Fibroblast of lung (primary cell): Measurements from ENCODE around the gene PANX2. TPM values are rescaled to one million over a fixed set of nuclear protein-coding genes. Genes with fewer than 3 reads are reported as not detected.

Source experiments
- DNase-seq, 2 donors: peaks; one replicate each; pipeline versions ENCODE4 v3.0.0 to v3.0.0-alpha.2; 2010; ENCODE audit warnings: low read depth in 2 of 2
- H2AFZ ChIP-seq: 2 replicates; pipeline ENCODE4 v1.5.1; 2012; ENCODE audit warnings: low read length, control low read depth, inconsistent platforms
- H3K27ac ChIP-seq: 2 replicates; pipeline ENCODE4 v1.5.1; 2011; ENCODE audit warnings: low read length, control low read depth; ENCODE audit not compliant: insufficient read depth
- H3K27me3 ChIP-seq: 2 replicates; pipeline ENCODE4 v1.5.1; 2011; ENCODE audit warnings: mild to moderate bottlenecking, low read length; ENCODE audit not compliant: control insufficient read depth, insufficient read depth
- H3K36me3 ChIP-seq: 2 replicates; pipeline ENCODE4 v1.5.1; 2011; ENCODE audit warnings: low read length; ENCODE audit not compliant: control insufficient read depth, insufficient read depth
- H3K4me1 ChIP-seq: 2 replicates; pipeline ENCODE4 v1.5.1; 2011; ENCODE audit warnings: low read length; ENCODE audit not compliant: control insufficient read depth, insufficient read depth; ENCODE audit errors: extremely low read depth
- H3K4me2 ChIP-seq: 2 replicates; pipeline ENCODE4 v1.5.1; 2011; ENCODE audit warnings: low read length, control low read depth; ENCODE audit not compliant: insufficient read depth; ENCODE audit errors: extremely low read depth
- H3K4me3 ChIP-seq, 4 experiments: fragments of 200-600 bp in 1 of 4; sonication (generic) in 1 of 4; replicated peaks in 1 of 4; 2 replicates each; pipeline ENCODE4 v1.5.1; 2011 to 2016; ENCODE audit warnings: low read length in 4 of 4, low read depth in 3 of 4, mild to moderate bottlenecking in 3 of 4, control low read depth in 2 of 4, inconsistent platforms in 1 of 4, mixed read lengths in 1 of 4; ENCODE audit not compliant: insufficient read depth in 1 of 4; ENCODE audit errors: control extremely low read depth in 1 of 4
- H3K79me2 ChIP-seq: 2 replicates; pipeline ENCODE4 v1.5.1; 2012; ENCODE audit warnings: mild to moderate bottlenecking, low read length, inconsistent platforms; ENCODE audit not compliant: control insufficient read depth, insufficient read depth
- H3K9ac ChIP-seq: 2 replicates; pipeline ENCODE4 v1.5.1; 2011; ENCODE audit warnings: mild to moderate bottlenecking, low read length, control low read depth; ENCODE audit not compliant: insufficient read depth
- H3K9me3 ChIP-seq: 2 replicates; pipeline ENCODE4 v1.5.1; 2012; ENCODE audit warnings: low read depth, low read length; ENCODE audit not compliant: control insufficient read depth, insufficient read depth
- H4K20me1 ChIP-seq: 2 replicates; pipeline ENCODE4 v1.5.1; 2011; ENCODE audit warnings: low read length; ENCODE audit not compliant: control insufficient read depth, insufficient read depth; ENCODE audit errors: extremely low read depth
- CTCF ChIP-seq, 2 donors: IDR thresholded peaks in 1 of 2; conservative IDR thresholded peaks in 1 of 2; 1 replicate in 1 of 2; 2 replicates in 1 of 2; pipeline ENCODE4 v1.5.1; 2011 to 2012; ENCODE audit warnings: low read length in 2 of 2, control low read depth in 1 of 2, inconsistent platforms in 1 of 2, low read depth in 1 of 2, mild to moderate bottlenecking in 1 of 2
- EZH2 ChIP-seq: IDR thresholded peaks from 2 replicates; pipeline ENCODE4 v1.5.1; 2012; ENCODE audit warnings: low read length, control low read depth, mild to moderate bottlenecking; ENCODE audit errors: missing control alignments
- polyA plus RNA-seq, 2 donors: library from polyadenylated mRNA; depleted of rRNA in 1 of 2; stranded (reverse) in 1 of 2; unstranded in 1 of 2; fragments of >200 nt; gene quantifications; 2 replicates each; pipeline ENCODE4 v1.2.1, GENCODE V29; 2011 to 2012; ENCODE audit warnings: missing spikeins in 1 of 2
- total RNA-seq: library from RNA; depleted of rRNA; stranded (reverse); fragments of >200 nt; gene quantifications from 2 replicates; pipeline ENCODE4 v1.2.1, GENCODE V29; 2014

Gene PANX2
- total and polyA plus RNA-seq, 2 donors (not counting 1 experiment from before 2014, with no cell fraction given), result 0.17 to 0.45 TPM

GRCh38 chr22:50210378-50211139, 40.0 kb downstream of the PANX2 start:
- H3K9ac ChIP-seq, result no peak overlapping the region
- H2AFZ ChIP-seq, result no peak overlapping the region
- peaks cover 4% of the 10 kb centered on the region for H4K20me1 ChIP-seq
- H3K9me3 ChIP-seq, result no peaks in the 10 kb centered on the region
- H3K36me3 ChIP-seq, result peaks cover 39% of the 10 kb centered on the region
- no peaks in the 10 kb centered on the region for H3K27me3 ChIP-seq
- no peak overlapping the region for H3K4me2 ChIP-seq
- no peak overlapping the region for H3K4me3 ChIP-seq
- H3K4me1 ChIP-seq, result no peaks in the 10 kb centered on the region
- no peak for DNase-seq
- TF ChIP-seq EZH2, result no peak
- no peak for TF ChIP-seq CTCF (conservative IDR thresholded peaks at IDR 0.05 in 1 of 2, IDR thresholded peaks at IDR 0.05 in 1 of 2; ENCODE audit: low read depth in 1 of 2, low read length in 2 of 2)
- no peak overlapping the region for H3K27ac ChIP-seq
- peaks cover 22% of the 10 kb centered on the region for H3K79me2 ChIP-seq

DNA sequence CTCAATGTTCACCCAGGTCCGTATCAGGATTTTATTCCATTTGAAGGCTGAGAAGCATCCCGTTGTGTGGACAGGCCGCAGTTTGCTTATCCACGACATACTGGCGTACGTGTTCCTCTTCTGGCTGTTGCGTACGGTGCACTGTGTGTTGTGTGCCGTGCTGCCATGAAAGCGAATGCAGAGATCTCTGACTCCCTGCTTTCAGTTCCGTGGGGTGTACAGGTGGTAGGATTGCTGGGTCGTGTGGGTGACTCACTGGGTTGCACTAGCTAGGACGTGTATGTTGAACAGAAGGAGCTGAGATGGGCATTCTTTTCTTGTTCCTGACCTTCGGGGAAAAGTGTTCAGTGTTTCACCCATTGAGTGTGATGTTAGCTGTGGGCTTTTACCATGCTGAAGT, 40.6 kb downstream of the PANX2 start:
- Histone ChIP-seq H4K20me1 (peaks cover 4% of the 10 kb centered on the region), H3K27ac (no peak overlapping the region), H3K9ac (no peak overlapping the region), H3K4me2 (no peak overlapping the region), H3K4me3 (no peak overlapping the region), H3K27me3 (no peaks in the 10 kb centered on the region), H3K36me3 (peaks cover 36% of the 10 kb centered on the region), H3K79me2 (peaks cover 19% of the 10 kb centered on the region), H3K9me3 (no peaks in the 10 kb centered on the region), H2AFZ (no peak overlapping the region), H3K4me1 (no peaks in the 10 kb centered on the region)
- TF ChIP-seq CTCF (conservative IDR thresholded peaks at IDR 0.05 in 1 of 2, IDR thresholded peaks at IDR 0.05 in 1 of 2; ENCODE audit: low read depth in 1 of 2, low read length in 2 of 2) (no peak), EZH2 (no peak)
- no peak for DNase-seq

DNA sequence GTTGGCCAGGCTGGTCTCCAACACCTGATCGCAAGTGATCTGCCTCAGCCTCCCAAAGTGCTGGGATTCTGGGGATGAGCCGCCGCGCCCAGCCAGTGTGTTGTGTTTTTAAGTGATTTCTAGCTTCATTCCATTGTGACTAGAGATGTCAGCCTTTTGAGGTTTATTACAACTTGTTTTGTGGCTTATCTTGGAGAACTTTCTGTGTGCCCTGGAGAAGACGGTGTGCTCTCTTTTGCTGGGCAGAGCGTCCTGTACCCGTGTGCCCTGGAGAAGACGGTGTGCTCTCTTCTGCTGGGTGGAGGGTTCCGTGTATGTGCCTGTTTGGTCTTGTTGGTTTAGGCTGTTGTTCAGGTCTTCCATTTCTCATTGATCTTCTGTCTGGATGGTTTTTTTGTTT, 42.7 kb downstream of the PANX2 start:
- peaks cover 41% of the 10 kb centered on the region for H3K36me3 ChIP-seq
- no peak overlapping the region for H2AFZ ChIP-seq
- no peak overlapping the region for H3K4me3 ChIP-seq
- TF ChIP-seq CTCF (conservative IDR thresholded peaks at IDR 0.05 in 1 of 2, IDR thresholded peaks at IDR 0.05 in 1 of 2; ENCODE audit: low read depth in 1 of 2, low read length in 2 of 2) (no peak), EZH2 (no peak)
- DNase-seq, result no peak
- peaks cover 4% of the 10 kb centered on the region for H4K20me1 ChIP-seq
- no peak overlapping the region for H3K9ac ChIP-seq
- no peaks in the 10 kb centered on the region for H3K4me1 ChIP-seq
- H3K27me3 ChIP-seq, result no peaks in the 10 kb centered on the region
- H3K9me3 ChIP-seq, result no peaks in the 10 kb centered on the region
- peaks cover 19% of the 10 kb centered on the region for H3K79me2 ChIP-seq
- H3K4me2 ChIP-seq, result no peak overlapping the region
- no peak overlapping the region for H3K27ac ChIP-seq
